ENCODE measurements around the gene ETFDH.
"Not testable (repeated sequence)": the region's sequence is repeated elsewhere in the genome, so short reads cannot be mapped to it uniquely, and the experiment has no call there.

The ETFDH gene

DNA sequence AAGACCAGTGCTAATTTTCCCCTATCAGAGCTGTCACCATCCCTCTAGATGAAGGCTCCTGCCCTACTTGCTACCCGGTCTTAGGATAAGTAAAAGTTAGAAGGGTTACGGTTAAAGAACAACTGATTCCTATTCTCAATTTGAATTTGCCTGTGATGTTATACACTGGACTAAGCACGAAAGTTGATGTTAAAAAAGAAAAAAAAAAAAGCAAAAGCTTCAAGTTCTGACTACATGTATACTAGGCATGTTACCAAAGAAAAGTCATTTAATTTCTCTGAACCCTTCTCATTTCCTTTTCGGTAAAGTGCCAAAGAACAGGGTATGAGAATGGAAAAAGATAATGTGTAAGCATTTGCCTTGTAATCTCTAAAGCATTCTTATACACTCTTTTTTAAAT lies 52.5 kb downstream of the ETFDH start:
- Histone ChIP-seq H3K4me1 (ENCODE audit: control insufficient read depth, low read depth, low read length) (no peaks in the 10 kb centered on the region), H3K36me3 (ENCODE audit: control insufficient read depth, low read depth, low read length) (peaks cover 12% of the 10 kb centered on the region), H3K9ac (ENCODE audit: low read length) (no peak overlapping the region), H3K4me3 (ENCODE audit: low read length) (no peak overlapping the region), H3K27ac (ENCODE audit: low read length) (no peak overlapping the region), H3K9me3 (ENCODE audit: control insufficient read depth, low read depth, low read length) (no peaks in the 10 kb centered on the region), H3K27me3 (ENCODE audit: control insufficient read depth, insufficient read depth, low read length) (peaks cover 3% of the 10 kb centered on the region)

GRCh38 chr4:158726633-158727032 lies 54.5 kb downstream of the ETFDH start:
- Histone ChIP-seq H3K4me1 (ENCODE audit: control insufficient read depth, low read depth, low read length) (no peaks in the 10 kb centered on the region), H3K27ac (ENCODE audit: low read length) (no peak overlapping the region), H3K4me3 (ENCODE audit: low read length) (no peak overlapping the region), H3K36me3 (ENCODE audit: control insufficient read depth, low read depth, low read length) (no peaks in the 10 kb centered on the region), H3K27me3 (ENCODE audit: control insufficient read depth, insufficient read depth, low read length) (peaks cover 3% of the 10 kb centered on the region), H3K9ac (ENCODE audit: low read length) (no peak overlapping the region), H3K9me3 (ENCODE audit: control insufficient read depth, low read depth, low read length) (no peaks in the 10 kb centered on the region)

DNA sequence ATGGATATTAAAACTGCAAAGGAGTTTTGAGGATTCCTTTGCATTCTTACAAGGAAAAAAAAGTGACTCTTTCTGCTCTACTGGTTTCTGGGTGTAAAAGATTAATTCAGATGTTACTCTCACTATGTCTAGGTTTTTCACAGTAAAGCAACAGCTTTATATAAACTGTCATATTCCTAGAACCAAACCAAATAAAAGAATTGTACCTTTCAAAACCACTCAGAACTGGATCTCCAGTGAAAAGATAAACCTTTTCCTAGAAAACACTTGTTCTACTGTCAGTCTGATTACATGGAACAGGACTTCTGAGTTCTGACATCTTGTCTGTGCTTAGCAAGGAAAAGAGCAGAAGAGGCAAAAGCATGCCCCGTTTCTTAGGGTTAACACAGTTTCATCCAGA lies 56.1 kb downstream of the ETFDH start:
- H3K27me3 ChIP-seq (ENCODE audit: control insufficient read depth, insufficient read depth, low read length): peaks cover 3% of the 10 kb centered on the region
- H3K9ac ChIP-seq (ENCODE audit: low read length): no peak overlapping the region
- H3K9me3 ChIP-seq (ENCODE audit: control insufficient read depth, low read depth, low read length): no peaks in the 10 kb centered on the region
- no peaks in the 10 kb centered on the region for H3K4me1 ChIP-seq (ENCODE audit: control insufficient read depth, low read depth, low read length)
- no peak overlapping the region for H3K4me3 ChIP-seq (ENCODE audit: low read length)
- H3K27ac ChIP-seq (ENCODE audit: low read length): no peak overlapping the region
- H3K36me3 ChIP-seq (ENCODE audit: control insufficient read depth, low read depth, low read length): no peaks in the 10 kb centered on the region

- H3K9ac ChIP-seq (ENCODE audit: low read length): no peak overlapping the region
- H3K36me3 ChIP-seq (ENCODE audit: control insufficient read depth, low read depth, low read length): no peaks in the 10 kb centered on the region
- no peak overlapping the region for H3K4me3 ChIP-seq (ENCODE audit: low read length)
- no peak overlapping the region for H3K27ac ChIP-seq (ENCODE audit: low read length)
- no peaks in the 10 kb centered on the region for H3K9me3 ChIP-seq (ENCODE audit: control insufficient read depth, low read depth, low read length)
- H3K27me3 ChIP-seq (ENCODE audit: control insufficient read depth, insufficient read depth, low read length): no peaks in the 10 kb centered on the region
- H3K4me1 ChIP-seq (ENCODE audit: control insufficient read depth, low read depth, low read length): no peaks in the 10 kb centered on the region
Observed at GRCh38 chr4:158729716-158730559, 57.8 kb downstream of the ETFDH start.

- Histone ChIP-seq H3K4me1 (ENCODE audit: control insufficient read depth, low read depth, low read length) (no peaks in the 10 kb centered on the region), H3K36me3 (ENCODE audit: control insufficient read depth, low read depth, low read length) (no peaks in the 10 kb centered on the region), H3K27ac (ENCODE audit: low read length) (no peak overlapping the region), H3K4me3 (ENCODE audit: low read length) (no peak overlapping the region), H3K9me3 (ENCODE audit: control insufficient read depth, low read depth, low read length) (no peaks in the 10 kb centered on the region), H3K27me3 (ENCODE audit: control insufficient read depth, insufficient read depth, low read length) (no peaks in the 10 kb centered on the region), H3K9ac (ENCODE audit: low read length) (no peak overlapping the region)
Observed at GRCh38 chr4:158738866-158739265, 66.8 kb downstream of the ETFDH start.

DNA sequence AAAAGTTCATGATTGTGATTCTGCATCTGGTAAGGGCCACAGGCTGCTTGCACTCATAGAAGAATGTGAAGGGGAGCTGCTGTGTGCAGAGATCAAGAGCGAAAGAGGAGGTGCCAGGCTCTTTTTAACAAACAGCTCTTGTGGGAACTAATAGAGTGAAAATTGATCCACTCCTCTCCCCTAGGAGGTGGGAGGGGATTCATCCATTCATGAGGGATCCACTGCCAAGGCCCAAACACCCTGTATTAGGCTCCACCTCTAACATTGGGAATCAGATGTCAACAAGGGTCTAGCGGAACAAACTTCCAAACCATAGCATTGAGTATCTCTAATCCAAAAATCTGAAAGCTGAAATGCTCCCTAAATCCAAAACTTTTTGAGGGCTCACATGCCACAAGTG lies 67.5 kb downstream of the ETFDH start:
- no peaks in the 10 kb centered on the region for H3K36me3 ChIP-seq (ENCODE audit: control insufficient read depth, low read depth, low read length)
- no peaks in the 10 kb centered on the region for H3K9me3 ChIP-seq (ENCODE audit: control insufficient read depth, low read depth, low read length)
- no peak overlapping the region for H3K27ac ChIP-seq (ENCODE audit: low read length)
- H3K4me1 ChIP-seq (ENCODE audit: control insufficient read depth, low read depth, low read length): no peaks in the 10 kb centered on the region
- H3K9ac ChIP-seq (ENCODE audit: low read length): no peak overlapping the region
- no peaks in the 10 kb centered on the region for H3K27me3 ChIP-seq (ENCODE audit: control insufficient read depth, insufficient read depth, low read length)
- no peak overlapping the region for H3K4me3 ChIP-seq (ENCODE audit: low read length)

DNA sequence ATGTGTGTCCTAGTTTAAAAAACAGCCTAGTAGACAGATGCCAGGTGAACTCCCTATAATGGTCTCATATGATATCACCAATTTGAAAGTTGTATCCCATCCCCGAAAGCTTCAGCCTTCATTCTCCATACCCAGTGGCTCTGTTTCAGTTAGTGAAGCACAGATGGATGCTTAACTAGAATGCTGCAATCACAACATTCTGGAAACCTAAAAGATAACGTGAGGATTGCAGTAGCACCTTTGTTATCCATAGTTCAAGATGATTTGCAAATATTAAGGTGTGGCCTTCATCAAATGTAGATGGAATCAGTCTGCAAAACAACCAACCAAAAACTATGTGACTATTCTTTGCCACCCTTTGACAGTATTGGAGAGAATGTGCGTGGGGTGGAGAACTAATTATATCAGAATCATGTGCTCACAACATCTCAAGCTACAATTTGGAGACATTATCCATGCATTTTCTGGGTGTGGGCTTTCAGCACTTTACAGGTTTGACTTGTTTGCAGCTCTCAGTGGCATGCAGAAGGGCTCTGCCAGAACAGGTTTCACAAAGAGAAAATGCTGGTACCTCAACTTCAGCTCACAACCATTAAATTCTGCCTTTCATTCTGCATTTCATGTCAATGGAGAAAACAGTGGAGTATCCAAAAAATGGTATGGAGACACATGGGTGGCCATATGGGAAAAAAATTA lies 69.4 kb downstream of the ETFDH start:
- no peak overlapping the region for H3K9ac ChIP-seq (ENCODE audit: low read length)
- H3K27me3 ChIP-seq (ENCODE audit: control insufficient read depth, insufficient read depth, low read length): no peaks in the 10 kb centered on the region
- H3K4me3 ChIP-seq (ENCODE audit: low read length): no peak overlapping the region
- no peak overlapping the region for H3K27ac ChIP-seq (ENCODE audit: low read length)
- no peaks in the 10 kb centered on the region for H3K36me3 ChIP-seq (ENCODE audit: control insufficient read depth, low read depth, low read length)
- H3K9me3 ChIP-seq (ENCODE audit: control insufficient read depth, low read depth, low read length): no peaks in the 10 kb centered on the region
- H3K4me1 ChIP-seq (ENCODE audit: control insufficient read depth, low read depth, low read length): no peaks in the 10 kb centered on the region

DNA sequence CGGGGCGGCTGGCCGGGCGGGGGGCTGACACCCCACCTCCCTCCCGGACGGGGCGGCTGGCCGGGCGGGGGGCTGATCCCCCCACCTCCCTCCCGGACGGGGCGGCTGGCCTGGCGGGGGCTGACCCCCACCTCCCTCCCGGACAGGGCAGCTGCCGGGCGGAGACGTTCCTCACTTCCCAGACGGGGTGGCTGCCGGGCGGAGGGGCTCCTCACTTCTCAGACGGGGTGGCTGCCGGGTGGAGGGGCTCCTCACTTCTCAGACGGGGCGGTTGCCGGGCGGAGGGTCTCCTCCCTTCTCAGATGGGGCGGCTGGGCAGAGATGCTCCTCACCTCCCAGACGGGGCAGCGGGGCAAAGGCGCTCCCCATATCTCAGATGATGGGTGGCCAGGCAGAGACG lies 74.4 kb downstream of the ETFDH start:
- H3K9ac ChIP-seq (ENCODE audit: low read length); H3K27me3 ChIP-seq (ENCODE audit: control insufficient read depth, insufficient read depth, low read length); H3K4me1 ChIP-seq (ENCODE audit: control insufficient read depth, low read depth, low read length); H3K9me3 ChIP-seq (ENCODE audit: control insufficient read depth, low read depth, low read length); H3K4me3 ChIP-seq (ENCODE audit: low read length); H3K36me3 ChIP-seq (ENCODE audit: control insufficient read depth, low read depth, low read length); H3K27ac ChIP-seq (ENCODE audit: low read length): not testable (repeated sequence)

- H3K27ac ChIP-seq (ENCODE audit: low read length): no peak overlapping the region
- no peaks in the 10 kb centered on the region for H3K9me3 ChIP-seq (ENCODE audit: control insufficient read depth, low read depth, low read length)
- no peak overlapping the region for H3K9ac ChIP-seq (ENCODE audit: low read length)
- H3K27me3 ChIP-seq (ENCODE audit: control insufficient read depth, insufficient read depth, low read length): no peaks in the 10 kb centered on the region
- H3K4me3 ChIP-seq (ENCODE audit: low read length): no peak overlapping the region
- no peaks in the 10 kb centered on the region for H3K4me1 ChIP-seq (ENCODE audit: control insufficient read depth, low read depth, low read length)
- no peaks in the 10 kb centered on the region for H3K36me3 ChIP-seq (ENCODE audit: control insufficient read depth, low read depth, low read length)
Observed at GRCh38 chr4:158750379-158750778, 78.3 kb downstream of the ETFDH start.

DNA sequence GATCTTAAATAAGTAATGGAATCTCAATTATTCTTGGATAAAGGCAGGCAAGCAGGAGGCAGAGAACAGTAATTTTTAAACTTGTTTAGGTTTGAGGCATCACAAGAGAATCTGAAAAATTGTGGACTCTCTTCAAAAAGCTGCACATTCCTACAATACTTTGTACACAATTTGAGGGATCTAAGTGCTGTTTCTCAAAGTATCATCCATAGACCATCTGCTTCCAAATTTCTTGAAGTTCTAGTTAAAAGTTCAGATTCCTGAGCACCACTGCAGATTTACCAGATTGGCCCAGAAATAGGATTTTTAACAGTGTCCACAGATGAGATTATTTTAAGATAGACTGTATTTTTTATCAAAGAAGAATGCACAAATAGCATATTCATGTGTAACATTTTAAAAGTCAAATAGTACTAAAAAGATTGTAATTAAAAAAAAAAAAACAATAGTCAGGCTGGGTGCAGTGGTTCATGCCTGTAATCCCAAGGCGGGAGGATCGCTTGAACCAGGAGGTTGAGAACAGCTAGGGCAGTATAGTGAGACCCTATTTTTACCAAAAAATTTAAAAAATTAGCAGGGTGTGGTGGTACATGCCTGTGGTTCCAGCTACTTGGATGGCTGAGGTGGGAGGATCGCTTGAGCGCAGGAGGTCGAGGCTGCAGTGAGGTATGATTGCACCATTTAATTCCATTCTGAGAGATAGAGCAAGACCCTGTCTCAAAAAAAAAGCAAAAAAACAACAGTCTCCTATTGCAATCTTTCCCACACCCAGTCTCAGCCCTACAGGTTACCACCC lies 82.5 kb downstream of the ETFDH start:
- no peaks in the 10 kb centered on the region for H3K9me3 ChIP-seq (ENCODE audit: control insufficient read depth, low read depth, low read length)
- H3K36me3 ChIP-seq (ENCODE audit: control insufficient read depth, low read depth, low read length): no peaks in the 10 kb centered on the region
- no peaks in the 10 kb centered on the region for H3K4me1 ChIP-seq (ENCODE audit: control insufficient read depth, low read depth, low read length)
- no peak overlapping the region for H3K27ac ChIP-seq (ENCODE audit: low read length)
- H3K9ac ChIP-seq (ENCODE audit: low read length): no peak overlapping the region
- H3K27me3 ChIP-seq (ENCODE audit: control insufficient read depth, insufficient read depth, low read length): no peaks in the 10 kb centered on the region
- no peak overlapping the region for H3K4me3 ChIP-seq (ENCODE audit: low read length)

- not testable (repeated sequence) for H3K9me3 ChIP-seq (ENCODE audit: control insufficient read depth, low read depth, low read length); H3K27me3 ChIP-seq (ENCODE audit: control insufficient read depth, insufficient read depth, low read length); H3K4me1 ChIP-seq (ENCODE audit: control insufficient read depth, low read depth, low read length); H3K4me3 ChIP-seq (ENCODE audit: low read length); H3K36me3 ChIP-seq (ENCODE audit: control insufficient read depth, low read depth, low read length); H3K27ac ChIP-seq (ENCODE audit: low read length); H3K9ac ChIP-seq (ENCODE audit: low read length)
Observed at GRCh38 chr4:158755819-158756218, 83.7 kb downstream of the ETFDH start.

All from iPS-18a (cell line).